IMR-90 (cell line): ENCODE measurements around the gene MRS2. TPM values are rescaled to one million over a fixed set of nuclear protein-coding genes. Genes with fewer than 3 reads are reported as not detected.

Source experiments
- ATAC-seq: fragments of 200-7000 bp; cut with Tn5 transposase; 2 replicates; pipeline ENCODE4 v1.9.1; 2020; ENCODE audit warnings: low read depth, mild to moderate bottlenecking, moderate library complexity
- BruUV-seq: library from RNA; stranded (reverse); fragments of 400-500 nt; replicated peaks from 2 replicates; lab custom pipeline; 2021; lab: Mats Ljungman, UMichigan
- CTCF ChIA-PET: fragments of 300-600 bp; formaldehyde crosslinking; extraction: SDS; loops from one replicate; lab custom pipeline; 2021; ENCODE audit warnings: antibody characterized with exemption; lab: Yijun Ruan, JAX
- POLR2A ChIA-PET: fragments of 300-600 bp; sonication (Branson Sonifier 250); formaldehyde crosslinking; loops from one replicate; lab custom pipeline; 2022; ENCODE audit warnings: antibody characterized with exemption; ENCODE audit not compliant: unreplicated experiment; lab: Charles Lee
- DNase-seq: peaks from one replicate; pipeline ENCODE4 v3.0.0; 2013
- H2AFZ ChIP-seq: replicated peaks from 2 replicates; pipeline ENCODE3; 2013; ENCODE audit warnings: low read length, mild to moderate bottlenecking; ENCODE audit not compliant: poor library complexity
- H2AK5ac ChIP-seq: 2 replicates; pipeline ENCODE4 v1.6.1; 2013; ENCODE audit warnings: low read depth, low read length, inconsistent platforms
- H2AK9ac ChIP-seq: replicated peaks from 2 replicates; pipeline ENCODE3; 2013; ENCODE audit warnings: mild to moderate bottlenecking, low read depth, low read length, moderate library complexity; ENCODE audit not compliant: poor library complexity
- H2BK120ac ChIP-seq: 2 replicates; pipeline ENCODE4 v1.6.1; 2013; ENCODE audit warnings: low read depth, low read length, inconsistent platforms
- H2BK15ac ChIP-seq: 3 replicates; pipeline ENCODE4 v1.6.1; 2013; ENCODE audit warnings: low read depth, low read length, inconsistent platforms
- H2BK20ac ChIP-seq: 2 replicates; pipeline ENCODE4 v1.6.1; 2013; ENCODE audit warnings: low read depth, mild to moderate bottlenecking, inconsistent platforms, low read length, moderate library complexity
- H2BK5ac ChIP-seq: 2 replicates; pipeline ENCODE4 v1.6.1; 2013; ENCODE audit warnings: mild to moderate bottlenecking, low read depth, low read length, inconsistent platforms; ENCODE audit not compliant: poor library complexity, severe bottlenecking
- H3K14ac ChIP-seq: replicated peaks from 2 replicates; pipeline ENCODE4 v1.6.1; 2013; ENCODE audit warnings: low read depth, low read length, inconsistent platforms
- H3K18ac ChIP-seq: 2 replicates; pipeline ENCODE4 v1.6.1; 2013; ENCODE audit warnings: low read depth, low read length, control low read depth
- H3K23ac ChIP-seq: 2 replicates; pipeline ENCODE4 v1.6.1; 2013; ENCODE audit warnings: low read depth, low read length, inconsistent platforms
- H3K27ac ChIP-seq: 2 replicates; pipeline ENCODE4 v1.5.1; 2013; ENCODE audit warnings: mild to moderate bottlenecking, control low read depth, low read length; ENCODE audit not compliant: insufficient read depth
- H3K27me3 ChIP-seq: 2 replicates; pipeline ENCODE4 v1.6.1; 2013; ENCODE audit warnings: low read length; ENCODE audit not compliant: control insufficient read depth, insufficient read depth
- H3K36me3 ChIP-seq: 2 replicates; pipeline ENCODE4 v1.6.1; 2013; ENCODE audit warnings: low read length, mixed read lengths; ENCODE audit not compliant: control insufficient read depth, insufficient read depth
- H3K4ac ChIP-seq: 2 replicates; pipeline ENCODE4 v1.6.1; 2013; ENCODE audit warnings: low read depth, low read length, inconsistent platforms
- H3K4me1 ChIP-seq: 2 replicates; pipeline ENCODE4 v1.6.1; 2013; ENCODE audit warnings: low read length, mixed read lengths; ENCODE audit not compliant: control insufficient read depth, insufficient read depth
- H3K4me2 ChIP-seq: 2 replicates; pipeline ENCODE4 v1.6.1; 2013; ENCODE audit warnings: low read depth, mild to moderate bottlenecking, control low read depth, low read length, moderate library complexity
- H3K4me3 ChIP-seq: 2 replicates; pipeline ENCODE4 v1.5.1; 2013; ENCODE audit warnings: low read depth, mild to moderate bottlenecking, control low read depth, low read length, moderate library complexity; ENCODE audit not compliant: insufficient read depth
- H3K56ac ChIP-seq: 2 replicates; pipeline ENCODE4 v1.6.1; 2013; ENCODE audit warnings: low read length, inconsistent platforms; ENCODE audit not compliant: insufficient read depth; ENCODE audit errors: extremely low read depth
- H3K79me1 ChIP-seq, 2 experiments: 2 replicates each; pipeline ENCODE4 v1.6.1; 2013; ENCODE audit warnings: low read length in 2 of 2, inconsistent platforms in 1 of 2, low read depth in 1 of 2
- H3K9ac ChIP-seq: 2 replicates; pipeline ENCODE4 v1.6.1; 2013; ENCODE audit warnings: low read depth, low read length, control low read depth
- H3K9me1 ChIP-seq: 2 replicates; pipeline ENCODE4 v1.6.1; 2013; ENCODE audit warnings: low read length, inconsistent platforms; ENCODE audit not compliant: insufficient read depth
- H3K9me3 ChIP-seq: 2 replicates; pipeline ENCODE4 v1.6.1; 2013; ENCODE audit warnings: low read length; ENCODE audit not compliant: control insufficient read depth, insufficient read depth
- H4K20me1 ChIP-seq: 2 replicates; pipeline ENCODE4 v1.6.1; 2013; ENCODE audit warnings: low read length, inconsistent platforms; ENCODE audit not compliant: insufficient read depth
- H4K5ac ChIP-seq: 2 replicates; pipeline ENCODE4 v1.6.1; 2013; ENCODE audit warnings: mild to moderate bottlenecking, low read depth, low read length, control low read depth
- H4K8ac ChIP-seq, 2 experiments: 2 replicates each; pipeline ENCODE4 v1.6.1; 2013; ENCODE audit warnings: low read depth in 2 of 2, low read length in 2 of 2, control low read depth in 1 of 2, inconsistent platforms in 1 of 2
- H4K91ac ChIP-seq: 2 replicates; pipeline ENCODE4 v1.6.1; 2013; ENCODE audit warnings: low read depth, low read length, inconsistent platforms; ENCODE audit not compliant: insufficient read depth
- WGBS, 2 experiments: methylation state at CpG; one replicate each; pipeline versions ENCODE4 v1.1.5 to v1.1.7; 2013; ENCODE audit warnings: missing lambda C conversion rate in 2 of 2; ENCODE audit not compliant: insufficient read length in 1 of 2; ENCODE audit errors: extremely low coverage in 2 of 2; 5-methylcytosine and 5-hydroxymethylcytosine counted together
- dilution Hi-C: fragments of 300-500 bp; cut with HindIII; formaldehyde crosslinking; loops from one replicate; pipeline ENCODE4 v1.14.3; 2018; ENCODE audit warnings: low sequenced_read_pairs; ENCODE audit not compliant: unreplicated experiment
- in situ Hi-C: fragments of 300-500 bp; cut with MboI; formaldehyde crosslinking; loops from 3 replicates; pipeline ENCODE4 v1.14.3; 2019; ENCODE audit warnings: low sequenced_read_pairs, inconsistent platforms, mixed read lengths
- intact Hi-C: fragments of 100-400 bp; cut with micrococcal nuclease; formaldehyde crosslinking; loops from 2 replicates; pipeline ENCODE4 v1.10.0; 2022
- polyA plus RNA-seq, 3 experiments: library from polyadenylated mRNA; depleted of rRNA; stranded (reverse); fragments of >200 nt; gene quantifications; 2 replicates each; pipeline ENCODE4 v1.2.3, GENCODE V29; 2012; ENCODE audit warnings: low replicate concordance in 1 of 3
- total RNA-seq: library from RNA; depleted of rRNA; stranded (reverse); fragments of >200 nt; gene quantifications from 2 replicates; pipeline ENCODE4 v1.2.3, GENCODE V29; 2012
- TF ChIP-seq, protein P1 (sequence below): fragments of 150-350 bp; IDR thresholded peaks from 2 replicates; pipeline ENCODE4 v1.6.1; 2017; ENCODE audit warnings: mild to moderate bottlenecking, antibody characterized with exemption, low read length, low read depth

The MRS2 gene
- total and polyA plus RNA-seq, 2 of the 4 experiments (the other 2 are of a cell fraction) = 8.8 to 11.1 TPM

DNA sequence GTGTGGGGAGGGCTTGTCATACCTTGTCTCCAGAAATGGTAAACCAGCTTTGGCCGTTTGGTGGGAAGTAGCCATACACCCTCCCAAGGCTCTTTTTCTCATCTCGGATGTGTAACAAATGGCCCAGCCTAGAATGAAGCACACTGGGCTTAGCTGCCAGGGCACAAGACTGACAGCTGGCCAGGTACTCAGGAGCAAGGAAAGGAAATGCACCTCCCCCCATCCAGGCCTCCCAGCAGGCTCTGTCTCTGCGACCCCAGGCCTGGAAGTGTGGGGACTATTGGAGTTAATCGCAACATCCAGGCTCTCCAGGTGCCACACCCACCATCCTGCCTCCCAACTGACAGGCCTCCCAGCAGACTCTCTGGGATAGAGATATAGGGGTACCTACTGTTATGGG is 43.0 kb downstream of the MRS2 start:
- no peak overlapping the region for H2BK20ac ChIP-seq
- ATAC-seq (no peak), DNase-seq (no peak)
- no peaks in the 10 kb centered on the region for H3K79me1 ChIP-seq
- dilution Hi-C loops = no loop called here
- no peak overlapping the region for H2BK120ac ChIP-seq
- no peak overlapping the region for H3K56ac ChIP-seq
- H4K20me1 ChIP-seq = no peaks in the 10 kb centered on the region
- no peak overlapping the region for H3K27ac ChIP-seq
- H2AK9ac ChIP-seq = no peak overlapping the region
- H4K91ac ChIP-seq = no peak overlapping the region
- H2AFZ ChIP-seq = no peak overlapping the region
- no peaks in the 10 kb centered on the region for H3K9me1 ChIP-seq
- H3K9ac ChIP-seq = no peak overlapping the region
- in situ Hi-C loops = no loop called here
- H3K4me2 ChIP-seq = no peak overlapping the region
- no peaks in the 10 kb centered on the region for H3K4me1 ChIP-seq
- WGBS, 2 experiments = no CpG with 5 or more reads among the region's 4 CpGs
- no peaks in the 10 kb centered on the region for H3K9me3 ChIP-seq
- no peak overlapping the region for H2BK5ac ChIP-seq
- BruUV-seq = no TSS peak
- no peak overlapping the region for H4K5ac ChIP-seq
- no peak overlapping the region for H3K14ac ChIP-seq
- H2AK5ac ChIP-seq = no peak overlapping the region
- intact Hi-C loops = no loop called here
- no peak overlapping the region for H3K18ac ChIP-seq
- H3K4me3 ChIP-seq = no peak overlapping the region
- no peak overlapping the region for H3K4ac ChIP-seq
- H4K8ac ChIP-seq = no peak overlapping the region
- CTCF ChIA-PET = no interaction called here
- no peak overlapping the region for H2BK15ac ChIP-seq
- H3K36me3 ChIP-seq = no peaks in the 10 kb centered on the region
- POLR2A ChIA-PET = no interaction called here
- TF ChIP-seq, protein P1, sequence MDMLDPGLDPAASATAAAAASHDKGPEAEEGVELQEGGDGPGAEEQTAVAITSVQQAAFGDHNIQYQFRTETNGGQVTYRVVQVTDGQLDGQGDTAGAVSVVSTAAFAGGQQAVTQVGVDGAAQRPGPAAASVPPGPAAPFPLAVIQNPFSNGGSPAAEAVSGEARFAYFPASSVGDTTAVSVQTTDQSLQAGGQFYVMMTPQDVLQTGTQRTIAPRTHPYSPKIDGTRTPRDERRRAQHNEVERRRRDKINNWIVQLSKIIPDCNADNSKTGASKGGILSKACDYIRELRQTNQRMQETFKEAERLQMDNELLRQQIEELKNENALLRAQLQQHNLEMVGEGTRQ = no peak
- H3K27me3 ChIP-seq = peaks cover 3% of the 10 kb centered on the region
- no peak overlapping the region for H3K23ac ChIP-seq
